Nephron (organoid): ENCODE results near the gene CFAP251.

Experiments
- H3K27ac Mint-ChIP-seq, 3 experiments: 2 replicates each; pipeline ENCODE4 v1.8.0; 2020; ENCODE audit warnings: mixed read lengths in 3 of 3, mild to moderate bottlenecking in 2 of 3, moderate library complexity in 1 of 3
- H3K27me3 Mint-ChIP-seq: 2 replicates; pipeline ENCODE4 v1.8.0; 2021; ENCODE audit warnings: low read depth, mild to moderate bottlenecking, moderate library complexity, mixed read lengths
- H3K36me3 Mint-ChIP-seq: 2 replicates; pipeline ENCODE4 v1.8.0; 2020; ENCODE audit warnings: low read depth, mixed read lengths
- H3K4me1 Mint-ChIP-seq: 2 replicates; pipeline ENCODE4 v1.8.0; 2020; ENCODE audit warnings: mixed read lengths
- H3K4me3 Mint-ChIP-seq, 3 experiments: 2 replicates each; pipeline ENCODE4 v1.8.0; 2020; ENCODE audit warnings: mild to moderate bottlenecking in 3 of 3, mixed read lengths in 3 of 3, moderate library complexity in 2 of 3
- H3K9me3 Mint-ChIP-seq: 2 replicates; pipeline ENCODE4 v1.8.0; 2020; ENCODE audit warnings: mixed read lengths
- TF ChIP-seq, protein P1 (sequence below), 3 experiments: fragments of 200-600 bp; sonication (generic); IDR thresholded peaks; one replicate each; pipeline ENCODE4 v1.5.0; 2021; ENCODE audit warnings: antibody characterized with exemption in 3 of 3; ENCODE audit not compliant: unreplicated experiment in 3 of 3

The CFAP251 gene

DNA sequence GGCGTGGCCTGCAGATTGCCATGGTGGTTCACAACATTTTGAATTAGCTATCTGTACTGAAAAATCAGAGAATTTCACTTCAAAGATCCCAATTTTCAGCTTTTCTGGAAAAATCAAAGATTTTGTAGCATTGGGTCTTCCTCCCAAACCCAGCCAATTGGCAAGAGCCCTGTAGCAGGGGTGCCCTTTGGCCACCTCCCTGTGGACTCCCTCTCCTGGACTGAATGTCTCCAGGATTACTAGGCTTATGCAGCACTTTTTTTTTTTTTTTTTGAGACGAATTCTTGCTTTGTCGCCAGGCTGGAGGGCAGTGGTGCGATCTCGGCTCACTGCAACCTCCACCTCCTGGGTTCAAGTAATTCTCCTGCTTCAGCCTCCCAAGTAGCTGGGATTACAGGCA, 20.1 kb upstream of the CFAP251 start:
- peaks cover 18% of the 10 kb centered on the region for H3K4me1 Mint-ChIP-seq
- no peaks in the 10 kb centered on the region for H3K27me3 Mint-ChIP-seq
- no peak overlapping the region for H3K27ac Mint-ChIP-seq
- no peaks in the 10 kb centered on the region for H3K9me3 Mint-ChIP-seq
- peaks cover 59% of the 10 kb centered on the region for H3K36me3 Mint-ChIP-seq
- no peak overlapping the region for H3K4me3 Mint-ChIP-seq
- TF ChIP-seq, protein P1, sequence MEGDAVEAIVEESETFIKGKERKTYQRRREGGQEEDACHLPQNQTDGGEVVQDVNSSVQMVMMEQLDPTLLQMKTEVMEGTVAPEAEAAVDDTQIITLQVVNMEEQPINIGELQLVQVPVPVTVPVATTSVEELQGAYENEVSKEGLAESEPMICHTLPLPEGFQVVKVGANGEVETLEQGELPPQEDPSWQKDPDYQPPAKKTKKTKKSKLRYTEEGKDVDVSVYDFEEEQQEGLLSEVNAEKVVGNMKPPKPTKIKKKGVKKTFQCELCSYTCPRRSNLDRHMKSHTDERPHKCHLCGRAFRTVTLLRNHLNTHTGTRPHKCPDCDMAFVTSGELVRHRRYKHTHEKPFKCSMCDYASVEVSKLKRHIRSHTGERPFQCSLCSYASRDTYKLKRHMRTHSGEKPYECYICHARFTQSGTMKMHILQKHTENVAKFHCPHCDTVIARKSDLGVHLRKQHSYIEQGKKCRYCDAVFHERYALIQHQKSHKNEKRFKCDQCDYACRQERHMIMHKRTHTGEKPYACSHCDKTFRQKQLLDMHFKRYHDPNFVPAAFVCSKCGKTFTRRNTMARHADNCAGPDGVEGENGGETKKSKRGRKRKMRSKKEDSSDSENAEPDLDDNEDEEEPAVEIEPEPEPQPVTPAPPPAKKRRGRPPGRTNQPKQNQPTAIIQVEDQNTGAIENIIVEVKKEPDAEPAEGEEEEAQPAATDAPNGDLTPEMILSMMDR (IDR thresholded peaks at IDR 0.05; ENCODE audit: unreplicated experiment in 3 of 3) = no peak

DNA sequence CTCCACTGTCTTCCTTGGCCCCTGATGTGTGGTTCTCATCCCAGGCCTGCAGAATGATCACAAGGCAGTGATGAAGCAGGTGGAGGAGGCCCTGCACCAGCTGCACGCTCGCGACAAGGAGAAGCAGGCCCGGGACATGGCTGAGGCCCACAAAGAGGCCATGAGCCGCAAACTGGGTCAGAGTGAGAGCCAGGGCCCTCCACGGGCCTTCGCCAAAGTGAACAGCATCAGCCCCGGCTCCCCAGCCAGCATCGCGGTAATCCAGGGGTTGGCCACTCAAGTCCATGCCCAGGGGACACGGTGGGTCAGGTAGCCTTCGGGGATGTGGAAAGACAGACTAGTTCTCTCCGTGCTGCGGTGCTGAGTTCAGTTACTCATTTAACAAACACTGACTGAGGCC, 18.8 kb upstream of the CFAP251 start:
- TF ChIP-seq, protein P1 (IDR thresholded peaks at IDR 0.05; ENCODE audit: unreplicated experiment in 3 of 3) = no peak
- peaks cover 5% of the 10 kb centered on the region for H3K4me1 Mint-ChIP-seq
- H3K4me3 Mint-ChIP-seq = no peak overlapping the region
- no peaks in the 10 kb centered on the region for H3K9me3 Mint-ChIP-seq
- H3K36me3 Mint-ChIP-seq = peaks cover 57% of the 10 kb centered on the region
- no peaks in the 10 kb centered on the region for H3K27me3 Mint-ChIP-seq
- peak overlapping the region in 1 of 3 experiments; percentile 33 for H3K27ac Mint-ChIP-seq

DNA sequence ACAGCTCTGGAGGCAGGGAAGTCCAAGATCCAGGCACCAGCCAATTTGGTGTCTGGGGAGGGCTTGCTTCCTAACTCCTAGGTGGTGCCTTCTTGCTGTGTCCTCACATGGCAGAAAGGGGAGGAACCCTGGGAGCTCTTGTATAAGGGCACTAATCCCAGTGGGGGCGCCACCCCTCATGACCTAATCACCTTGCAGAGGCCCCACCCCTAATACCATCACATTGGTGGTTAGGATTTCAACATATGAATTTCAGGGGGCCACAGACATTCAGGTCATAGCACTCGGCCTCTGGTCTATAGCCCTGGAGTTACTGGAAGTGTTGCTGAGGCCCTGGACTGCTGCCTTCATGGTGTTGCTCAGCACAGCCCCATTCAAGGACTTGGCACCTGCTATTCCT, 15.2 kb upstream of the CFAP251 start:
- TF ChIP-seq, protein P1 (IDR thresholded peaks at IDR 0.05; ENCODE audit: unreplicated experiment in 3 of 3) = no peak
- Mint-ChIP-seq H3K27me3 (no peaks in the 10 kb centered on the region), H3K4me3 (no peak overlapping the region), H3K36me3 (peaks cover 60% of the 10 kb centered on the region), H3K9me3 (no peaks in the 10 kb centered on the region), H3K27ac (no peak overlapping the region), H3K4me1 (no peaks in the 10 kb centered on the region)

DNA sequence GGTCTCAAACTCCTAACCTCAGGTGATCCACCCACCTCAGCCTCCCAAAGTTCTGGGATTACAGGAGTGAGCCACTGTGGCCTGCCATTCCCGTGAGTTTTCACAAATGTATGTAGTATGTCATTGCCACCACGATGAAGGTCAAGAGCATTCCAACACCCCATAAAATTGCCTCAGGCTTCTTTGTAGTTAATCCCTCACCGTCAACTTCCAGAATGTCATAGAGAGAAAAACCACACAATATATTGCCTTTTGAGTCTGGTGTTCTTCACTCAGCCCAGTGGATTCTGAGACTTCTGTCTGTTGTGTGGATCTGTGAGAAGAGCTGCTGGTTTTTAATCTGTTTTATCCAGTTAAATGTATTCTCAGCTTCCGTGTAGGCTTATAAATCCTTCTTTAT, 12.6 kb upstream of the CFAP251 start:
- TF ChIP-seq, protein P1 (IDR thresholded peaks at IDR 0.05; ENCODE audit: unreplicated experiment in 3 of 3) = no peak
- Mint-ChIP-seq H3K27me3 (no peaks in the 10 kb centered on the region), H3K4me3 (no peak overlapping the region), H3K4me1 (no peaks in the 10 kb centered on the region), H3K27ac (peak overlapping the region in 1 of 3 experiments; percentile 50), H3K36me3 (peaks cover 63% of the 10 kb centered on the region), H3K9me3 (no peaks in the 10 kb centered on the region)

DNA sequence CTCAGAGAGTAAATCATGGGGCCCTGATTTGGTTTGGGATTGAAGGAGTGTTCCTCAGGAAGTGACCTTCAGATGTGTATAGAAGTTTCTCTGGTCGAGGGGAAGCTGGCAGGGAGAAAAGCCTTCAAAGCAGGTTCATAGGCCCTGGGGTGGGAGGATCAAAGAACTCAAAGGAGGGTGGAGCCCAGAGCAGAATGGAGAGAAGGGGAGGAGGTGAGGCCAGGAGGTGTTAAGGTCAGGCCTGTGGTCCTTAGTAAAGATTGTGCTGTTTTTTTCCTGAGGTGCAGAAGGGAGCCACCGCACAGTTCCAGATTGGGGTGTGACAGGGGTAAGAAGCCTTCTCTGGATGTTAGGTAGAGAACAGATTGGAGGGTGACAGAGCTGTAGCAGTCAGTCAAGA, 9.7 kb upstream of the CFAP251 start:
- Mint-ChIP-seq H3K9me3 (no peaks in the 10 kb centered on the region), H3K4me1 (no peaks in the 10 kb centered on the region), H3K36me3 (peaks cover 56% of the 10 kb centered on the region), H3K27ac (peak overlapping the region in 1 of 3 experiments; percentile 0), H3K4me3 (no peak overlapping the region), H3K27me3 (no peaks in the 10 kb centered on the region)
- TF ChIP-seq, protein P1 (IDR thresholded peaks at IDR 0.05; ENCODE audit: unreplicated experiment in 3 of 3) = no peak

DNA sequence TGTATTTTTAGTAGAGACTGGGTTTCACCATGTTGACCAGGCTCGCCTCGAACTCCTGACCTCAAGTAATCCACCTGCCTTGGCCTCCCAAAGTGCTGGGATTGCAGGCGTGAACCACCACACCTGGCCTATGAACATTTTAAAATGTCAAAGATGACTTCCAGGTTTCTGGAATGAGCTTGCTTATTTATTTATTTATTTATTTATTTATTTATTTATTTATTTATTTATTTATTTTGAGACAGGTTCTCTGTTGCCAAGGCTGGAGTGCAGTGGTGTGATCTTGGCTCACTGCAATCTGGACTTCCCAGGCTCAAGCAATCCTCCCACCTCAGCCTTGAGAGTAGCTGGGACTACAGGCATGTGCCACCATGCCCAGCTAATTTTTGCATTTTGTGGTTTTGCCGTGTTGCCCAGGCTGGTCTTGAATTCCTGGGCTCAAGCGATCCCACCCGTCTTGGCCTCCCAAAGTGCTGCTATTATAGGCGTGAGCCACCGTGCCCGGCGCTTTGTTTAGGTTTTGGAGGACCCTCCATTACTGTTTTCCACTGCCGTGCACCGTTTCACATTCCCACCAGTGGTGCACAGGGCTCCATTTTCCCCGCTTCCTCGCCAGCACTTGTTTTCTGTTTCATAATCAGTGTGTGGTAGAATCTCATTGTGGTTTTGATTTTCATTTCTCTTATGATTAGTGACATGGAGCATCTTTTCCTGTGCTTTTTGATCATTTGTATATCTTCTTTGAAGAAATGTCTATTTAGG, 6.4 kb upstream of the CFAP251 start:
- TF ChIP-seq, protein P1 (IDR thresholded peaks at IDR 0.05; ENCODE audit: unreplicated experiment in 3 of 3) = no peak
- H3K9me3 Mint-ChIP-seq = no peaks in the 10 kb centered on the region
- no peak overlapping the region for H3K27ac Mint-ChIP-seq
- no peak overlapping the region for H3K4me3 Mint-ChIP-seq
- H3K27me3 Mint-ChIP-seq = no peaks in the 10 kb centered on the region
- peaks cover 48% of the 10 kb centered on the region for H3K36me3 Mint-ChIP-seq
- H3K4me1 Mint-ChIP-seq = no peaks in the 10 kb centered on the region
